Kidney capillary endothelial cell (primary cell): Measurements from ENCODE around the gene LY6G6C.

Experiments used
- DNase-seq: peaks from one replicate; pipeline ENCODE4 v3.0.0-alpha.2; 2018; ENCODE audit warnings: low spot score

Gene LY6G6C

GRCh38 chr6:31721351-31722020 lies at the start of gene LY6G6C:
LY6G6C (minus strand) TSS chr6:31721746; CDS start chr6:31721679, 67 bp downstream.
- no peak for DNase-seq

- DNase-seq: no peak
These were observed 49.3 kb upstream of the LY6G6C start for GRCh38 chr6:31770860-31771259.

- no peak for DNase-seq
These were observed 48.3 kb upstream of the LY6G6C start for GRCh38 chr6:31769684-31770371.

GRCh38 chr6:31768363-31769257 lies 47.1 kb upstream of the LY6G6C start:
- DNase-seq: no peak

- DNase-seq: no peak
These were observed 45.6 kb upstream of the LY6G6C start for GRCh38 chr6:31767096-31767645.

GRCh38 chr6:31765910-31766794 lies 44.6 kb upstream of the LY6G6C start:
- no peak for DNase-seq

GRCh38 chr6:31765559-31765909 lies 44.0 kb upstream of the LY6G6C start:
- no peak for DNase-seq

- no peak for DNase-seq
These were observed 42.7 kb upstream of the LY6G6C start for GRCh38 chr6:31764198-31764597.

GRCh38 chr6:31763619-31763940 lies 42.0 kb upstream of the LY6G6C start:
- DNase-seq: peak; percentile 83

GRCh38 chr6:31762878-31763618 lies 41.5 kb upstream of the LY6G6C start:
- DNase-seq: no peak

- no peak for DNase-seq
These were observed 40.8 kb upstream of the LY6G6C start, which contains the start of gene SAPCD1 for GRCh38 chr6:31762356-31762755. SAPCD1 (plus strand) TSS chr6:31762656; CDS start chr6:31763055, 399 bp downstream.

- no peak for DNase-seq
These were observed 39.8 kb upstream of the LY6G6C start for GRCh38 chr6:31761343-31761742.

- DNase-seq: no peak
These were observed 39.2 kb upstream of the LY6G6C start for GRCh38 chr6:31760790-31761189.

GRCh38 chr6:31758281-31758680 lies 36.7 kb upstream of the LY6G6C start:
- no peak for DNase-seq

- DNase-seq: peak; percentile 49
These were observed 31.3 kb upstream of the LY6G6C start for GRCh38 chr6:31752739-31753319.

- no peak for DNase-seq
These were observed 29.0 kb upstream of the LY6G6C start for GRCh38 chr6:31750411-31751022.

GRCh38 chr6:31749301-31750036 lies 27.9 kb upstream of the LY6G6C start:
- no peak for DNase-seq

GRCh38 chr6:31744422-31744821 lies 22.9 kb upstream of the LY6G6C start:
- no peak for DNase-seq

- no peak for DNase-seq
These were observed 21.3 kb upstream of the LY6G6C start for GRCh38 chr6:31742894-31743293.
